A673 (cell line): ENCODE results near the gene AHCYL2. TPM values are rescaled to one million over a fixed set of nuclear protein-coding genes. Genes with fewer than 3 reads are reported as not detected.
"Not testable (repeated sequence)": the region's sequence is repeated elsewhere in the genome, so short reads cannot be mapped to it uniquely, and the experiment has no call there.

Experiments used
- BruUV-seq: library from RNA; stranded (reverse); fragments of 400-500 nt; replicated peaks from 2 replicates; lab custom pipeline; 2021; lab: Mats Ljungman, UMichigan
- CTCF ChIA-PET: fragments of 300-600 bp; sonication (Branson Sonifier 250); formaldehyde crosslinking; loops from one replicate; lab custom pipeline; 2022; ENCODE audit warnings: antibody characterized with exemption; lab: Charles Lee
- POLR2A ChIA-PET: fragments of 300-600 bp; sonication (Branson Sonifier 250); formaldehyde crosslinking; loops from one replicate; lab custom pipeline; 2022; ENCODE audit warnings: antibody characterized with exemption; ENCODE audit not compliant: low non-redundant PET; lab: Charles Lee
- DNase-seq: peaks from one replicate; pipeline ENCODE4 v3.0.0-alpha.2; 2015; ENCODE audit warnings: low spot score
- H3K27ac ChIP-seq: fragments of 200-600 bp; sonication (generic); 2 replicates; pipeline ENCODE4 v1.5.1; 2016; ENCODE audit warnings: mixed run types, low read depth, mild to moderate bottlenecking, mixed read lengths, antibody characterized with exemption, low read length; ENCODE audit not compliant: poor library complexity, severe bottlenecking
- H3K27me3 ChIP-seq: fragments of 200-600 bp; sonication (generic); replicated peaks from 2 replicates; pipeline ENCODE4 v1.6.1; 2017; ENCODE audit warnings: mixed run types, low read depth, mild to moderate bottlenecking, mixed read lengths, antibody characterized with exemption, low read length; ENCODE audit not compliant: insufficient read depth, poor library complexity
- H3K36me3 ChIP-seq: fragments of 200-600 bp; sonication (generic); 2 replicates; pipeline ENCODE4 v1.6.1; 2016; ENCODE audit warnings: mixed run types, mild to moderate bottlenecking, mixed read lengths, antibody characterized with exemption, low read length; ENCODE audit not compliant: insufficient read depth, poor library complexity, severe bottlenecking
- H3K4me1 ChIP-seq: fragments of 200-600 bp; sonication (generic); 2 replicates; pipeline ENCODE4 v1.6.1; 2017; ENCODE audit warnings: mixed run types, mild to moderate bottlenecking, mixed read lengths, antibody characterized with exemption, low read length; ENCODE audit not compliant: insufficient read depth, poor library complexity, severe bottlenecking
- H3K4me3 ChIP-seq: fragments of 200-600 bp; sonication (generic); 2 replicates; pipeline ENCODE4 v1.5.1; 2016; ENCODE audit warnings: low read depth, mixed run types, mild to moderate bottlenecking, mixed read lengths, low read length; ENCODE audit not compliant: poor library complexity, severe bottlenecking
- H3K9me3 ChIP-seq: fragments of 200-600 bp; sonication (generic); 2 replicates; pipeline ENCODE4 v1.6.1; 2016; ENCODE audit warnings: mixed run types, low read depth, mild to moderate bottlenecking, mixed read lengths, antibody characterized with exemption, low read length; ENCODE audit not compliant: poor library complexity, severe bottlenecking
- EZH2 ChIP-seq: fragments of 200-600 bp; sonication (generic); IDR thresholded peaks from 2 replicates; pipeline ENCODE4 v1.6.1; 2017; ENCODE audit warnings: borderline replicate concordance, low read depth, mild to moderate bottlenecking, mixed read lengths, antibody characterized with exemption, low read length; ENCODE audit not compliant: poor library complexity, severe bottlenecking
- intact Hi-C: fragments of 100-400 bp; cut with micrococcal nuclease; formaldehyde crosslinking; loops from one replicate; pipeline ENCODE4 v1.10.0; 2022; ENCODE audit not compliant: unreplicated experiment
- total RNA-seq: library from RNA; stranded (reverse); gene quantifications from 2 replicates; pipeline ENCODE4 v1.2.3, GENCODE V29; 2021
- TF ChIP-seq, protein P1 (sequence below): fragments of 300-800, 200-600 bp; sonication (generic); conservative IDR thresholded peaks from 2 replicates; pipeline ENCODE4 v1.5.1; 2017; ENCODE audit warnings: low read depth, mild to moderate bottlenecking, antibody characterized with exemption, low read length, moderate library complexity, mixed read lengths

The AHCYL2 gene
- total RNA-seq, 1 experiment from 2014 or later, result 35.2 TPM

DNA sequence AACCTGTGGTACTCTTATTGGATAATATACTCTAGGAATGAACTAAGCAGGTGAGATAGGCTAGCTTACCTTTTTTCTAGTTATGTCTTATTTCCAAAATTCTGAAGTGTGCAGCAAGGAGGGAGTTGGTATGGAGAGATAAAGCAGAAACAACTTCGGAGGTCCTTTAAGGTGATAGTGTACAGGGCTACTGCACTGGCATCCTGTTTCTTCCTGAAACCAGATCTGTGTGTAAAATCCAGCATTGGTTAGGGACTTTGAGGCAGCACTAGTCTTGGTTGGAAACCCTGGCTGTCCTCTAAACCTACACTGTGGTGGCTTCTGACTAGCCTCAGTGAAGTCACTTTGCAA lies 142.5 kb downstream of the AHCYL2 start:
- TF ChIP-seq, protein P1, sequence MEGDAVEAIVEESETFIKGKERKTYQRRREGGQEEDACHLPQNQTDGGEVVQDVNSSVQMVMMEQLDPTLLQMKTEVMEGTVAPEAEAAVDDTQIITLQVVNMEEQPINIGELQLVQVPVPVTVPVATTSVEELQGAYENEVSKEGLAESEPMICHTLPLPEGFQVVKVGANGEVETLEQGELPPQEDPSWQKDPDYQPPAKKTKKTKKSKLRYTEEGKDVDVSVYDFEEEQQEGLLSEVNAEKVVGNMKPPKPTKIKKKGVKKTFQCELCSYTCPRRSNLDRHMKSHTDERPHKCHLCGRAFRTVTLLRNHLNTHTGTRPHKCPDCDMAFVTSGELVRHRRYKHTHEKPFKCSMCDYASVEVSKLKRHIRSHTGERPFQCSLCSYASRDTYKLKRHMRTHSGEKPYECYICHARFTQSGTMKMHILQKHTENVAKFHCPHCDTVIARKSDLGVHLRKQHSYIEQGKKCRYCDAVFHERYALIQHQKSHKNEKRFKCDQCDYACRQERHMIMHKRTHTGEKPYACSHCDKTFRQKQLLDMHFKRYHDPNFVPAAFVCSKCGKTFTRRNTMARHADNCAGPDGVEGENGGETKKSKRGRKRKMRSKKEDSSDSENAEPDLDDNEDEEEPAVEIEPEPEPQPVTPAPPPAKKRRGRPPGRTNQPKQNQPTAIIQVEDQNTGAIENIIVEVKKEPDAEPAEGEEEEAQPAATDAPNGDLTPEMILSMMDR, result no peak
- no peak for TF ChIP-seq EZH2
- DNase-seq, result no peak
- no peak overlapping the region for H3K27ac ChIP-seq
- H3K4me1 ChIP-seq, result peaks cover 36% of the 10 kb centered on the region
- no peak overlapping the region for H3K4me3 ChIP-seq
- H3K9me3 ChIP-seq, result no peaks in the 10 kb centered on the region
- intact Hi-C loops, result loop anchor here (1.0 to 5.0 kb wide), 3 partner anchors 105 to 460 kb away; no protein-coding TSS in a partner anchor
- no peaks in the 10 kb centered on the region for H3K36me3 ChIP-seq
- ChIA-PET POLR2A (interaction anchor here (0.6 kb wide), 1 partner anchor 9 kb away, joined by 3 read pairs; no protein-coding TSS in a partner anchor), CTCF (interaction anchor here (0.6 to 2.4 kb wide), 14 partner anchors 10 to 643 kb away, joined by 3 to 22 read pairs (median 4); partner anchors contain the start of gene STRIP2)
- no TSS peak for BruUV-seq
- H3K27me3 ChIP-seq, result no peaks in the 10 kb centered on the region

DNA sequence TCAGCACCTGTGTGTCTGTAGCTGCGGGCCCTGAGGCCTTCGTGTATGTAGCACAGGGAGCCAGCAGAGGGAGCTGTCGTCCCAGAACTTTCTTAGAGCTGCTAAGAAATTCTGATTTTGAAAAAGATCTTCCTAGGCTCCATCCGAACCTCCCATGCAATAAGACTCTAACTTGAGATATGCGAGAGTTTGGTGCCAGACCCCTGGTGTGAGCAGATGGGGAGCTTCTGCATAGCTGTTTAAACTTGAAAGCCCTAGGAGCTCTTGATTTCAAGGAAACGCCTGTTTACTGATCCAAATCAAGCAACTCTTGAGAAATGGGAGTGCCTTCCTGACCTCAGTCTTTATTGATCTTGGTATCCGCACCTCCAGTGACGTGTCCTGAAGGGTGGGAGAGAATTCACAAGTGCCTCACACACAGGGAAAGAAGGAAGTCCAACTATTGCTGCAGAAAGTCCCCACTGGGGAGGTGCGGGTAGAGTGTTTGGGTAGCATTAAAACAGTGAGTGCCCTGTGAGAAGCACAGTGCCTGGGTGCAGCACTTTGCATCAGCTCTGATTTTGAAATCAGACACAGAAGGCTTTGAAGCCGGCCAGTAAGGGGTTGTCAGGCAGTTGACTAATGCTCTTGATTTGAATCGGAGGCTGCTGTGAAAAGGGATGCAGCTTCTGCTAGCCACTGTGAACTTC lies 143.0 kb downstream of the AHCYL2 start:
- no peaks in the 10 kb centered on the region for H3K9me3 ChIP-seq
- BruUV-seq, result no TSS peak
- H3K27ac ChIP-seq, result peak overlapping the region; percentile 57
- intact Hi-C loops, result loop anchor here (1.0 to 5.0 kb wide), 3 partner anchors 104 to 459 kb away; no protein-coding TSS in a partner anchor
- H3K36me3 ChIP-seq, result no peaks in the 10 kb centered on the region
- DNase-seq, result peak; percentile 93
- peaks cover 36% of the 10 kb centered on the region for H3K4me1 ChIP-seq
- TF ChIP-seq, protein P1, result peak; percentile 95
- TF ChIP-seq EZH2, result no peak
- ChIA-PET CTCF (interaction anchor here (0.6 to 2.4 kb wide), 18 partner anchors 10 to 643 kb away, joined by 3 to 22 read pairs (median 4); partner anchors contain the start of gene STRIP2), POLR2A (no interaction called here)
- peak overlapping the region; percentile 20 for H3K4me3 ChIP-seq
- no peaks in the 10 kb centered on the region for H3K27me3 ChIP-seq

DNA sequence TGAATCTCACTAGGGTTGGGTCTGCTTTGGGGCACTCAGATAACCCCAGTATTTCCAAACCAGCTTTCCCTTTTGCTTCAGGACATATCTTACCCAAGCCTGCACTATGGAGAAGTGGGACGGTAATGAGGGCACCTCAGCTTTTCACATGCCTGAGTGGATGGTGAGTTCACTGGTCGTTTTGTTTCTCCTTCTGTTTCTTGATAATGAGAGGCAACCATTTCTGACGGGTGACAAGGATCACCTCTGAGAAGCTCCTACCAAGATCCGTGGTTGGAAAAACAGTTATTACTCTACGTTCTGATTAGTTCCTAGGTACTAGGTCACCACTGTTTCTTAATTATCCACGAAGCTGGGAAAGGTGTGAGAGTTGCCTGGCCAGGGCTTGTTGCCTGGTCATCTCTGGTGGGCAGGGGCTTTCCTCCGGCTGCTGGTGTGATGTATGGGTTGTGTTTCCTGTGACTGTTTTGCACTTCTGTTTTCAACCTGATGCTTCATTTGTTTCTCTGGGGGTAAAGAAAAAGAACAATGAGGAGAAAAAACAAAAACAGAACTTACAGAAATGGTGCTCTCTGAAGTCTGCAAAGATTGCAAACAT lies 143.7 kb downstream of the AHCYL2 start:
- no peak for TF ChIP-seq EZH2
- TF ChIP-seq, protein P1, result no peak
- no peaks in the 10 kb centered on the region for H3K9me3 ChIP-seq
- peak overlapping the region; percentile 20 for H3K4me3 ChIP-seq
- peaks cover 38% of the 10 kb centered on the region for H3K4me1 ChIP-seq
- CTCF ChIA-PET, result interaction anchor here (0.6 to 2.4 kb wide), 13 partner anchors 9 to 642 kb away, joined by 3 to 22 read pairs (median 4); partner anchors contain the start of gene STRIP2
- H3K27me3 ChIP-seq, result no peaks in the 10 kb centered on the region
- no peaks in the 10 kb centered on the region for H3K36me3 ChIP-seq
- BruUV-seq, result no TSS peak
- H3K27ac ChIP-seq, result peak overlapping the region; percentile 57
- POLR2A ChIA-PET, result no interaction called here
- intact Hi-C loops, result loop anchor here (5.0 kb wide), 2 partner anchors 274 to 459 kb away; no protein-coding TSS in a partner anchor
- DNase-seq, result no peak

DNA sequence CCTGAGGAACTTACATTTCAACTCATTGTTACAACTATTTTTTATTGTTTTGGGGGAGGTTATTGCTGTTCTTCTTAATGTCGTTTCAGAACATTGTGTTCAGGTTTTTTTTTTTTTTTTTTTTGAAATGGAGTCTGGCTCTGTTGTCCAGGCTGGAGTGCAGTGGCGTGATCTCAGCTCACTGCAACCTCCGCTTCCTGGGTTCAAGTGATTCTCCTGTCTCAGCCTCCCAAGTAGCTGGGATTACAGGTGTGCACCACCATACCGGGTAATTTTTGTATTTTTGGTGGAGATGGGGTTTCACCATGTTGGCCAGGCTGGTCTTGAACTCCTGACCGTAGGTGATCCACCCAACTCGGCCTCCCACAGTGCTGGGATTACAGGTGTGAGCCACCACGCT lies 144.6 kb downstream of the AHCYL2 start:
- intact Hi-C loops, result loop anchor here (5.0 kb wide), 2 partner anchors 273 to 458 kb away; no protein-coding TSS in a partner anchor
- H3K27me3 ChIP-seq, H3K36me3 ChIP-seq, H3K27ac ChIP-seq, H3K9me3 ChIP-seq, CTCF ChIA-PET, DNase-seq, POLR2A ChIA-PET, BruUV-seq, H3K4me3 ChIP-seq: not testable (repeated sequence)
- peaks cover 44% of the 10 kb centered on the region for H3K4me1 ChIP-seq
